HG03460 (cell line): Measurements from ENCODE around the gene DGCR2.
"Not testable (repeated sequence)": the region's sequence is repeated elsewhere in the genome, so short reads cannot be mapped to it uniquely, and the experiment has no call there.

Experiments used
- ATAC-seq: cut with Tn5 transposase; IDR thresholded peaks from one replicate; pipeline ENCODE4 v1.9.1; 2021; ENCODE audit not compliant: unreplicated experiment

The DGCR2 gene

GRCh38 chr22:19084586-19084985, 37.6 kb downstream of the DGCR2 start:
- not testable (repeated sequence) for ATAC-seq

GRCh38 chr22:19084126-19084525, 38.1 kb downstream of the DGCR2 start:
- ATAC-seq = not testable (repeated sequence)

- ATAC-seq = no peak
Observed at GRCh38 chr22:19082793-19083192, 39.4 kb downstream of the DGCR2 start.

DNA sequence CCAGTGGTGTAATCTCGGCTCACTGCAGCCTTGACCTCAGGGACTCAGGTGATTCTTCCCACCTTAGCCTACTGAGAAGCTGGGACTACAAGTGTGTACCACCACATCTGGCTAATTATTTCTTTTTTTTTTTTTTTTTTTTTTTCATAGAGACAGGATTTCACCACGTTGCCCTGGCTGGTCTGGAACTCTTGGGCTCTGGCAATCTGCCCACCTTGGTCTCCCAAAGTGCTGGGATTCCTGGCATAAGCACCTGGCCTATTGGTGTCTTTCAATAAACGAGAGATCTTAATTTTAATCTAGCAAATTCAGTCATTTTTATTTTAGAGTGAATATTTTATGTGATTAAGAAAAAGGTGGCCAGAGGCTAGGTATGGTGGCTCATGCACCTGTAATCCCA, 40.1 kb downstream of the DGCR2 start:
- no peak for ATAC-seq

DNA sequence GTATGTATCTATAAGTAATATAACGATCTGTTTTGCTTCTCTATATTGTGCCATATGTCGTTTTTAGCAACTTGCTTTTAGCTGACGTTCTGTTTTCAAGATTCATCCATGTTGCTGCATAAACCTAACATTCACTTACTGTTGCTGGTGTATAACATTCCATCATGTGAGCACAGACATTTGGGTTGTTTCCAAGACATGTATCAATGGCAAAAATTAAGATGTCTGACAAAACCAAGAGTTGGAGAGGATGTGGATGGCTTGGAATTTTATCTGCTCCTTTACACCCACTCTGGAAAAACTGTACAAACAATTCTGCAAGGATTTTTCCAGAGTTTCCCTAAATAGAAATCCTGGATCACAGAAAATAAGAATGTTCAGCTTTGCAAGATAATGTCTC, 40.9 kb downstream of the DGCR2 start:
- no peak for ATAC-seq

- ATAC-seq = no peak
Observed at GRCh38 chr22:19080853-19081252, 41.4 kb downstream of the DGCR2 start.

DNA sequence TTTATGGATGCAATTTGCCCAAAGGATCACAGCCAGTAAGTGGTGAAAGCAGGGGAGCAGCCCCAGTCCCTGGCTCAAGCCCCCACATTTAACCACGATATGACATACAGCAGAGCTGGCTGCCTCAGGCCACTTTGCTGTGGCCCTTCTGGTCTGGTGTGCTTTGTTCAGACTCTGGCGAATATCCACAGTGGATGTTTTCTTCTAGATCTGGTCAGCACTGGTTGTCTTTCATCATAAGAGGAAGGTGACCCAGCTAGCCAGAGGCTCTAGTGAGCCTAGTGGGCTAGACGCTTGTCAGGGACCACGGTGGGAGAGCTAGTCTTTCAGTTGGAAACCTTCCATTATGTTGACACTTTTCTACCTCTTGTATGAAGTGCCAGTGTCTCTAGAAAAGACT, 42.5 kb downstream of the DGCR2 start:
- no peak for ATAC-seq

GRCh38 chr22:19075404-19075803, 46.8 kb downstream of the DGCR2 start:
- ATAC-seq = no peak

- not testable (repeated sequence) for ATAC-seq
Observed at GRCh38 chr22:19072853-19073252, 49.4 kb downstream of the DGCR2 start.

DNA sequence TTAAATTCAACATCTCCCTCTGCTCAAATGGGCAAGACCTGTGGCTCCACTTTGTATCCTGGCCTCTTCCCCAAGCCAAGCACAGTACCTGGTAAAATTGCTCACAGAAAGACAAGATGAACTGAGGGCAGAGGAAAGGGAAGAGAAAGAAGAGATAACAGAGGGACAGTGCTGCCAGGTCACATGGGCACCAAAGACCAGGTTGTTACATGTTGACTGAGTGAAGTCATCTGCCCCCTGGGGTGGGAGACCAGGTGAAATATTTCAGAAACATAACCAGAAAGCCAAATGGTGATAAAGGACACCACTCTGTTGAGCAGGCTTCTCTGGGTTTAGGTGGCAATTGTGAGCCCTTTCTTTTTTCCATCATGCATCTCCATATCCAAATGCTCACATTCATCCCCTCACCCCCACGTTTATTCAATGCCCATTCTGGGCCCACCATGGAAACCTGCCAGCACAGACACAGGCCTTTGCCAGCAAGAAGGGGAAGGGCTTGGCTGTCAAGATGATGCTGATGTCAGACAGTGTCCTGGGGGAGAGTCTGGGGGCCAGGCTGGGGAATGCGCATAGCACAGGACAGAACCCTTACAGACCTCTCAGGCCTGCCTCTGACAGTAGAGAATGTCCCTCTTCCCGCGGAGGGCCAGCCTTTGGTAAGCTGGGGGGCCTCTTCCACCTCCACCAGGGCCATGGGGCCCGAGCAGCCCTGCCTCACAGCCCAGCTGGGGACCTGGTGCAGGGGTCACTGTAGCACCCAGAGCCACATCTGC, 51.6 kb downstream of the DGCR2 start:
- ATAC-seq = no peak

DNA sequence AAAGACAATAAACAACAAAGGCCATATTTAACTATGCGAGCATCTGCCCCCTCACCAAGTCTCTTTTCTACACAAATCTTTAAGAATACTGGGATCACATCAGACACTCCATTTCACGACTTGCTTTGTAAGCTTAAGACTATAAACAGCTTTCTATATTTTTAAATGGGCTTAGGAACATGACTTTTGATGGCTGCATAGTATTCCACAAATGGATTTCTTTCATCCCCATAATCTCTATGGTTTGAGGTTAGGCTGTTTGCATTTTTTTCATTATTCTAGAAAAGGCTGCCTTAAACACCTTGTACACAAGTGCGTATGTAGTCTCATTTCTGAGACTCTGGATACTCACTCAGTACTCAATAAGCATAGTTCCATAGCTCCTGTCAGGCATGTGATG, 52.8 kb downstream of the DGCR2 start:
- no peak for ATAC-seq

- no peak for ATAC-seq
Observed at GRCh38 chr22:19068784-19069271, 53.4 kb downstream of the DGCR2 start.

DNA sequence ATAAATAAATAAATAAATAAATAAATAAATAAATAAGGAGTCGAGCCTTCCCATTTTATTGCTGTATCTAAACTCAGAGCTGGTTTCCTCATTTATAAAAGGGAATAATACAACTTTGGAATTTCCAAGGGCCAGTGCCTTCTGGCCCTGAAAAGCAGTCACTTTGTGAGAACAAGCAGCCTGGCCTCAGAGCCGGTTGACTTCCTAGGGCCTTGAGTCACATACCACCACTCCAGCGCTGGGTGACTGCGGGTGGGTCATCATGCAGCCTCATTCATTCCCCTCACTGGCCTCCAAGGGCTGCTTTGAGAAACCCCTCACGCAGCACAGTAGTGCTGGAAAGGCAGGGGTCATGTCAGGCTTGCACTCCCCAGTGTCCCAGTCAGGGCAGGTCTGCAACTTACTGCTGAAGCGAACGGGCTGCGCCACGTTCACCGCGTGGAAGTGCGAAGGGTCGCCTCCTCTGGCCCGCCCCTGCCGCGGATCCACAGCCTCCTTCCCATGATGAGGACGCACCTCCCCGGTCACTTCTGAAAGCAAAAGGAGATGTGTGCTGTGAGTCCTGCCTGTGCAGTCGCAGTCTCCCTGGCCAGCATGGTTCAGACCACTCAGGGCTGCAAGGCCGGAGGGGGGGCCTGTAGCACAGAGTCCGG, 54.4 kb downstream of the DGCR2 start:
- ATAC-seq = no peak

GRCh38 chr22:19066531-19067271, 55.5 kb downstream of the DGCR2 start:
- no peak for ATAC-seq

DNA sequence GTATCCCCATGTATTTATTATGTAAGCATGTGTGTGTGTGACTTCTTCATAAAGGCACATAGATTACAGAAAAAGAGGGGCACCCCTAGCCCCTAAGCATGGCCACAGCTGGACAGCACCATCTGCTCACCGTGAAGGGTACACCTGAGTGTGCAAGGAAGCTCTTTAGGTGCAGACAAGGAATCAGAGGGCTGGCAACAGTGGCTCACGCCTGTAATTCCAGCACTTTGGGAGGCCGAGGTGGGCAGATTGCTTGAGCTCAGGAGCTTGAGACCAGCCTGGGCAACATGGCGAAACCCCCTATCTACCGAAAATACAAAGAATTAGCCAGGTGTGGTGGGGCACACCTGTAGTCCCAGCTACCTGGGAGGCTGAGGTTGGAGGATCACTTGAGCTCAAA, 56.3 kb downstream of the DGCR2 start:
- no peak for ATAC-seq

DNA sequence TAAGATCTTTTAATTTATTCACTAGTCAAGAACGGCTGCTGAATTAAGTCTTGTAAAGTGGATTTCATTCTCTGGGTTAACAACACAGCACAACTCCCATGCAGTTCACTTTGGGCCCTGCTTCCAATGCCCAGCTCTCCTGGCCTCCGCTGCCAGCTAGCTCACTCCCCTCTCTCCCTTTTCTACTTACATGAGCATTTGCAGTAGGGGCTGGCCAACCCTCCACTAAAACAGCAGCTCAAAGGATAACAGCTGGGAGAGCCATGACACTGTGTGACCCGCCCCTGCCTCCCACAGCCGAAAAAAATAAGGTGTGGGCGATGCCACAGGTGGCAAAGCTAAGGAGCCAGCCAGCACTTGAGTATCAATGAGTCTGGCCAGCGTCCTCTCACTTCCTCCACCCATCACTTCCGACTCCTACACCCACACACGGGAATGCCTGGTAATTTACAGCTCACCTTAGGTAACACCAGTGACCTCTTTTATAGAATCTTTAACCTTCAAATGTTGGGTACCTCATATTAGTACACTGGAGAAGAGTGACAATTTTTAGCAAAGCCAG, 56.8 kb downstream of the DGCR2 start:
- ATAC-seq = no peak

DNA sequence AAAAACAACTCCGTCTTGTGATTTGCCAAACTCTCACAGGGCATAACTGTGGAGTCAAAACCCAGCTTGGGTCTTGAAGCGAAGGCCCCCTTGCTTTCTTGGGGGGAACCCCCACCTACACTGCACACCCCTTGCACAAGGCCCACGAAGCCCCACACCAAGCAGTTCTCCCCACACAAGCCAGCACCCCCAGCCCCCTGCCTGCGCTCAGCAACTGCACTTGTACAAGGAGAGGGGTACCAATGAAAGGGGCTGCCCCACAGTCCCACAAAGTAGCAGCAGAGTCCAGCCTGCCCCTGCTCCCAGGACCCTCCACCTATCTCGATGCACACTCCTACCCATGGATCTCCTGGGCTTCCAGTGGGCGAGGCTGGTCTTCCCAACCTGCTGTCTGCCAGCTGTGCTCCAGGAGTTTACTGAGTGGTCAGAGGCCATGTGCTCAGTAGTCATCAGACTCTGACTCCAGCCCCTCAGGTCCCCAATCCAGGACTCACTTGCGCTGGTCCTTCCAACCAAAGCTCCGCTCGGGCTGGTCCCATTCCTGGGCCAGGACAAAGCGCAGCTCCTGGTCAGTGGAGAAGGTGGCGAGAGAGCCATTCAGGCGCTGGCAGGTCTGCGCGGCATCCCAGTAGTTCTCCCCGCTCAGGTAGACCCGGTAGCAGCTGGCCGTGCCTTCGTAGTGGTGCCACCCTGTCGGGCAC, 57.7 kb downstream of the DGCR2 start:
- no peak for ATAC-seq

- no peak for ATAC-seq
Observed at GRCh38 chr22:19063581-19064353, 58.4 kb downstream of the DGCR2 start.

GRCh38 chr22:19062943-19063308, 59.3 kb downstream of the DGCR2 start:
- no peak for ATAC-seq
